GM23338 (cell line): ENCODE measurements around the gene DHX38. TPM values are rescaled to one million over a fixed set of nuclear protein-coding genes. Genes with fewer than 3 reads are reported as not detected.

ENCODE experiments used
- ATAC-seq: fragments of 200-7000 bp; cut with Tn5 transposase; 3 replicates; pipeline ENCODE4 v1.9.1; 2020
- DNase-seq: peaks from one replicate; pipeline ENCODE4 v3.0.0-alpha.2; 2015; ENCODE audit warnings: low spot score
- H2AFZ ChIP-seq: fragments of 200-600 bp; sonication (generic); 2 replicates; pipeline ENCODE4 v1.8.0; 2016; ENCODE audit warnings: antibody characterized with exemption, mild to moderate bottlenecking, moderate library complexity
- H3F3A ChIP-seq: fragments of 200-600 bp; sonication (generic); replicated peaks from 2 replicates; pipeline ENCODE4 v1.8.0; 2017; ENCODE audit warnings: antibody characterized with exemption, mixed run types, low read depth
- H3K27ac ChIP-seq: fragments of 200-600 bp; sonication (generic); 2 replicates; pipeline ENCODE4 v1.6.1; 2016; ENCODE audit warnings: low read depth
- H3K27me3 ChIP-seq: fragments of 200-600 bp; sonication (generic); 2 replicates; pipeline ENCODE4 v1.8.0; 2016; ENCODE audit warnings: mild to moderate bottlenecking, mixed run types, moderate library complexity; ENCODE audit not compliant: insufficient read depth
- H3K36me3 ChIP-seq: fragments of 200-600 bp; sonication (generic); 2 replicates; pipeline ENCODE4 v1.8.0; 2016; ENCODE audit warnings: mild to moderate bottlenecking; ENCODE audit not compliant: insufficient read depth
- H3K4me1 ChIP-seq: fragments of 200-600 bp; sonication (generic); 2 replicates; pipeline ENCODE4 v1.8.0; 2016; ENCODE audit warnings: mild to moderate bottlenecking, moderate library complexity; ENCODE audit not compliant: insufficient read depth
- H3K4me2 ChIP-seq: fragments of 200-600 bp; sonication (generic); 2 replicates; pipeline ENCODE4 v1.7.1; 2017; ENCODE audit warnings: mixed run types
- H3K4me3 ChIP-seq: fragments of 200-600 bp; sonication (generic); 2 replicates; pipeline ENCODE4 v1.6.1; 2016; ENCODE audit warnings: mixed run types
- H3K79me2 ChIP-seq: fragments of 200-600 bp; sonication (generic); replicated peaks from 2 replicates; pipeline ENCODE4 v1.8.0; 2017; ENCODE audit warnings: mild to moderate bottlenecking; ENCODE audit not compliant: insufficient read depth
- H3K9me2 ChIP-seq: fragments of 200-600 bp; sonication (generic); 2 replicates; pipeline ENCODE4 v1.8.0; 2017; ENCODE audit not compliant: insufficient read depth
- H4K20me1 ChIP-seq: fragments of 200-600 bp; sonication (generic); replicated peaks from 2 replicates; pipeline ENCODE4 v1.8.0; 2017; ENCODE audit warnings: mild to moderate bottlenecking; ENCODE audit not compliant: insufficient read depth
- H3K27ac Mint-ChIP-seq: 2 replicates; pipeline ENCODE4 v1.8.0; 2020; ENCODE audit warnings: inconsistent platforms, mild to moderate bottlenecking, moderate library complexity, mixed read lengths
- H3K27me3 Mint-ChIP-seq: 3 replicates; pipeline ENCODE4 v1.8.0; 2022; ENCODE audit warnings: low read depth, mild to moderate bottlenecking, moderate library complexity, mixed read lengths, inconsistent platforms; ENCODE audit not compliant: insufficient read depth, poor library complexity
- H3K36me3 Mint-ChIP-seq: 3 replicates; pipeline ENCODE4 v1.8.0; 2021; ENCODE audit warnings: low read depth, mild to moderate bottlenecking, inconsistent platforms, moderate library complexity, mixed read lengths
- H3K4me1 Mint-ChIP-seq: 3 replicates; pipeline ENCODE4 v1.8.0; 2020; ENCODE audit warnings: mild to moderate bottlenecking, inconsistent platforms, mixed read lengths
- H3K4me3 Mint-ChIP-seq: 3 replicates; pipeline ENCODE4 v1.8.0; 2021; ENCODE audit warnings: moderate library complexity, mild to moderate bottlenecking, inconsistent platforms, mixed read lengths
- H3K9me3 Mint-ChIP-seq: 3 replicates; pipeline ENCODE4 v1.8.0; 2020; ENCODE audit warnings: moderate library complexity, mild to moderate bottlenecking, inconsistent platforms, mixed read lengths
- CREB1 ChIP-seq: fragments of 250-450 bp; sonication (Bioruptor Pico); IDR thresholded peaks from 2 replicates; pipeline ENCODE4 v1.5.0; 2020; ENCODE audit warnings: low read depth, mild to moderate bottlenecking, moderate library complexity
- EZH2 ChIP-seq: fragments of 200-600 bp; sonication (generic); IDR thresholded peaks from one replicate; pipeline ENCODE4 v1.8.0; 2017; ENCODE audit warnings: antibody characterized with exemption, mild to moderate bottlenecking, low read depth; ENCODE audit not compliant: unreplicated experiment
- EZH2phosphoT487 ChIP-seq: fragments of 200-600 bp; sonication (generic); IDR thresholded peaks from one replicate; pipeline ENCODE4 v1.8.1; 2018; ENCODE audit warnings: antibody characterized with exemption; ENCODE audit not compliant: unreplicated experiment
- POLR2AphosphoS5 ChIP-seq: IDR thresholded peaks from 2 replicates; pipeline ENCODE4 v1.6.1; 2016; ENCODE audit warnings: antibody characterized with exemption, low read depth
- STAT1 ChIP-seq: IDR thresholded peaks from one replicate; pipeline ENCODE4 v1.6.1; 2016; ENCODE audit warnings: antibody characterized with exemption; ENCODE audit not compliant: unreplicated experiment
- ZNF114 ChIP-seq: fragments of 250-450 bp; sonication (Bioruptor Pico); IDR thresholded peaks from 2 replicates; pipeline ENCODE4 v1.5.0; 2020; ENCODE audit warnings: mild to moderate bottlenecking, moderate library complexity
- polyA plus RNA-seq: library from polyadenylated mRNA; unstranded; fragments of >200 nt; fragmentation: Nextera tagmentation; extraction: Ambion mirVana; gene quantifications from 2 replicates; pipeline ENCODE4 v1.2.1, GENCODE V29; 2016
- total RNA-seq: library from RNA; depleted of rRNA; stranded (reverse); fragments of >200 nt; shearing (Covaris generic); gene quantifications from 2 replicates; pipeline ENCODE4 v1.2.3, GENCODE V29; 2014
- TF ChIP-seq, protein P1 (sequence below), 2 experiments: fragments of 200-600 bp in 1 of 2; sonication (generic) in 1 of 2; conservative IDR thresholded peaks; 2 replicates each; pipeline versions ENCODE4 v1.5.1 to v1.6.1; 2016 to 2017; ENCODE audit warnings: antibody characterized with exemption in 2 of 2, low read depth in 2 of 2, mild to moderate bottlenecking in 2 of 2, moderate library complexity in 1 of 2
- TF ChIP-seq, protein P2 (sequence below): IDR thresholded peaks from 2 replicates; pipeline ENCODE4 v1.6.1; 2016; ENCODE audit warnings: antibody characterized with exemption

The DHX38 gene
- total and polyA plus RNA-seq, 2 experiments from 2014 or later, result 31.4 to 46.4 TPM

DNA sequence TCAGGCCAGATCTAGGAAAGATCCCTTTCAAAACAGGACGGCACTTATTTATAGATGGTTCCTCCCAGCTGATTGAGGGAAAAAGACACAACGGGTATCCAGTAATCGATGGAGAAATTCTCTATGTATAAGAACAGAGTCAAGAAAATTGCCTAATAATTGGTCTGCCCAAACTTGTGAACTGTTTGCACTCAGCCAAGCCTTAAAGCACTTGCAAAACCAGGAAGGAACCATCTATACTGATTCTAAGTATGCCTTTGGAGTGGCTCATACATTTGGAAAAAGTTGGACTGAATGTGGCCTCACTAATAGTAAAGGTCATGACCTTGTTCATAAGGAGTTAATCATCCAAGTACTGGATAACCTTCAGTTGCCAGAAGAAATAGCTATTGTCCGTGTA is 24.7 kb upstream of the DHX38 start:
- Mint-ChIP-seq H3K4me3 (no peak overlapping the region), H3K9me3 (peaks cover 10% of the 10 kb centered on the region), H3K27ac (no peak overlapping the region), H3K4me1 (no peaks in the 10 kb centered on the region; the same call in 2 of the 3 replicates), H3K27me3 (no peaks in the 10 kb centered on the region), H3K36me3 (no peaks in the 10 kb centered on the region)
- Histone ChIP-seq H3K4me3 (no peak overlapping the region), H3F3A (no peaks in the 10 kb centered on the region), H2AFZ (no peak overlapping the region), H3K27me3 (no peaks in the 10 kb centered on the region), H4K20me1 (no peaks in the 10 kb centered on the region), H3K9me2 (no peaks in the 10 kb centered on the region), H3K36me3 (no peaks in the 10 kb centered on the region), H3K27ac (no peak overlapping the region), H3K4me2 (no peak overlapping the region), H3K4me1 (no peaks in the 10 kb centered on the region), H3K79me2 (no peaks in the 10 kb centered on the region)
- ATAC-seq (no peak), DNase-seq (no peak)
- TF ChIP-seq EZH2phosphoT487, result no peak
- TF ChIP-seq CREB1, result no peak

DNA sequence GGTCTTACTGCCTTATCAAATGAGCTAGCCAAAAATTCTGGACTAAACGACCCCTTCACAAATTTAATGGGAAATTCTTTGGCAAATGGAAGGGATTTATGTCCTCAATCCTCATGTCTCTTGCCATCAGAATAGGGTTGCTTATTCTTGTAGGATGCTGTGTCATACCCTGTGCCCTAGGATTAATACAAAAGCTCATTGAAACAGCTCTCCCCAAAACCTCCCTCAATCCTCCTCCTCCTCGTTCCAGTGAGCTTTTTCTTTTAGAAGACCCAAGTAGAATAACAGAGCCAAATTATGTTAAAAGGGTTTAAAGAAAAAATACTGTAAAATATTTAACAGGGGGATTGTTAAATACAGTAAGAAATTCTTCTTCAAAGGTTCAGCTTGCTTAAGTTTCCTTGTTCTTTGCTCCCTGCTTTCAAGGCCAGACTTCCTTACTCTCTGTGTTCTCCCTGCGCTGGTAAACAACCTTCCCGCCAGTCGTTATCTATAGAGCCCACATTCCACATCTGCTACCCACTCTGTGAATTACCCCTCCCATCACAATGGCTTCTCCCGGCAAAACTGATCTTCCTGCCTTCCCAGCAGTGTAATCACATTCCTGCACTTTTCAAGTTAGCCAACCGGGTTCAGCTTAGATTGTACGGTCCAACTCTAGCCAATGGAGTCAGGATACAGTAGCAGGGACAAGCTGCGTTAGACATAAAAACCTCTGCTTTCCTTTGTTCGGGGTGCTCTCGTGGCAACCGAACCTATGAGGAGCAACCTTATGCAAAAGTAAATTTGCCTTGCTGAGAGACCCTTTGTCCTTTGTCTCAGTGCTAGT is 20.9 kb upstream of the DHX38 start:
- Histone ChIP-seq H3K4me1 (no peaks in the 10 kb centered on the region), H3K9me2 (no peaks in the 10 kb centered on the region), H3K27me3 (no peaks in the 10 kb centered on the region), H3K4me3 (no peak overlapping the region), H3K4me2 (no peak overlapping the region), H4K20me1 (no peaks in the 10 kb centered on the region), H3K79me2 (no peaks in the 10 kb centered on the region), H3K27ac (no peak overlapping the region), H2AFZ (no peak overlapping the region), H3F3A (no peaks in the 10 kb centered on the region), H3K36me3 (no peaks in the 10 kb centered on the region)
- DNase-seq (peak; percentile 33), ATAC-seq (peak; percentile 50)
- H3K9me3 Mint-ChIP-seq, result peaks cover 10% of the 10 kb centered on the region; the same call in 1 of the 3 replicates
- no peak overlapping the region for H3K27ac Mint-ChIP-seq
- TF ChIP-seq CREB1, result no peak
- no peak for TF ChIP-seq ZNF114 (CRISPR knock-in tag)
- TF ChIP-seq, protein P1, sequence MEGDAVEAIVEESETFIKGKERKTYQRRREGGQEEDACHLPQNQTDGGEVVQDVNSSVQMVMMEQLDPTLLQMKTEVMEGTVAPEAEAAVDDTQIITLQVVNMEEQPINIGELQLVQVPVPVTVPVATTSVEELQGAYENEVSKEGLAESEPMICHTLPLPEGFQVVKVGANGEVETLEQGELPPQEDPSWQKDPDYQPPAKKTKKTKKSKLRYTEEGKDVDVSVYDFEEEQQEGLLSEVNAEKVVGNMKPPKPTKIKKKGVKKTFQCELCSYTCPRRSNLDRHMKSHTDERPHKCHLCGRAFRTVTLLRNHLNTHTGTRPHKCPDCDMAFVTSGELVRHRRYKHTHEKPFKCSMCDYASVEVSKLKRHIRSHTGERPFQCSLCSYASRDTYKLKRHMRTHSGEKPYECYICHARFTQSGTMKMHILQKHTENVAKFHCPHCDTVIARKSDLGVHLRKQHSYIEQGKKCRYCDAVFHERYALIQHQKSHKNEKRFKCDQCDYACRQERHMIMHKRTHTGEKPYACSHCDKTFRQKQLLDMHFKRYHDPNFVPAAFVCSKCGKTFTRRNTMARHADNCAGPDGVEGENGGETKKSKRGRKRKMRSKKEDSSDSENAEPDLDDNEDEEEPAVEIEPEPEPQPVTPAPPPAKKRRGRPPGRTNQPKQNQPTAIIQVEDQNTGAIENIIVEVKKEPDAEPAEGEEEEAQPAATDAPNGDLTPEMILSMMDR (conservative IDR thresholded peaks at IDR 0.05; ENCODE audit: low read depth in 2 of 2), result no peak
- no peak overlapping the region for H3K4me3 Mint-ChIP-seq
- H3K36me3 Mint-ChIP-seq, result no peaks in the 10 kb centered on the region
- H3K27me3 Mint-ChIP-seq, result no peaks in the 10 kb centered on the region
- H3K4me1 Mint-ChIP-seq, result no peaks in the 10 kb centered on the region; the same call in 1 of the 3 replicates

DNA sequence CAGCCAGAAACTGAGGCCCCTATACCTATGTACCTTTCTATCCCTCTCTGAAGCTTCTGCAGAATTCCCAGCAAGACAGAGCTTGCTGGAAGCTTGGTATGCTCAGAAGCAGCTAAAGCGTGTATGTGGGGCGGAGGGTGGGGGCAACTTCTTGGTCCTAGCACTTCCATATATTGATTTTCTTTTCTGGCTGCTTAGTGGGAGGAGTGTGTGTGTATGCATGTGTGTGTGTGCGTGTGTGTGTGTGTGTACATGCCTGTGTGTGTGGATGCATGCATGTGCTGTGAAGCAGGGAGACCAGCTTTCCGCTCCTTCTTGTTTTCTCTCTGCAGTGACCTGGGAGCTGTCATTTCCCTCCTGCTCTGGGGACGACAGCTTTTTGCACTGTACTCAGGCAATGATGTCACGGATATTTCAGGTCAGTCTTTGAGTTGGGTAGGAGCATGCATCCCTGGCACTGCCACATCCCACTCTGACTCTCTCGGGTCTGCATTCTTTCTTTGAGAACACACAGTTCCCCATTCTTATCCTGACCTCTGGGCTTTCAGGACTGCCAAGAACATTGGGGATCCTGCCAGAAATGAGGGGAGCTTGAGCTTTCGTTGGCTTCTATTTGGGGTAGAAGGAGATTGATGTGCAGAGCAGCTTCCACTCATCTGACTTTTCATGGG is 20.0 kb upstream of the DHX38 start:
- no peak overlapping the region for H3K4me2 ChIP-seq
- Mint-ChIP-seq H3K27ac (no peak overlapping the region), H3K4me1 (peaks cover 4% of the 10 kb centered on the region), H3K9me3 (peaks cover 10% of the 10 kb centered on the region; the same call in 1 of the 3 replicates), H3K4me3 (no peak overlapping the region), H3K27me3 (no peaks in the 10 kb centered on the region), H3K36me3 (no peaks in the 10 kb centered on the region)
- H3K9me2 ChIP-seq, result no peaks in the 10 kb centered on the region
- H4K20me1 ChIP-seq, result no peaks in the 10 kb centered on the region
- no peaks in the 10 kb centered on the region for H3F3A ChIP-seq
- no peak for ATAC-seq
- no peak overlapping the region for H3K27ac ChIP-seq
- no peak overlapping the region for H3K4me3 ChIP-seq
- no peaks in the 10 kb centered on the region for H3K27me3 ChIP-seq
- H2AFZ ChIP-seq, result no peak overlapping the region
- H3K36me3 ChIP-seq, result no peaks in the 10 kb centered on the region
- H3K79me2 ChIP-seq, result no peaks in the 10 kb centered on the region
- DNase-seq, result no peak
- no peaks in the 10 kb centered on the region for H3K4me1 ChIP-seq
- TF ChIP-seq EZH2phosphoT487, result no peak
- TF ChIP-seq, protein P2, sequence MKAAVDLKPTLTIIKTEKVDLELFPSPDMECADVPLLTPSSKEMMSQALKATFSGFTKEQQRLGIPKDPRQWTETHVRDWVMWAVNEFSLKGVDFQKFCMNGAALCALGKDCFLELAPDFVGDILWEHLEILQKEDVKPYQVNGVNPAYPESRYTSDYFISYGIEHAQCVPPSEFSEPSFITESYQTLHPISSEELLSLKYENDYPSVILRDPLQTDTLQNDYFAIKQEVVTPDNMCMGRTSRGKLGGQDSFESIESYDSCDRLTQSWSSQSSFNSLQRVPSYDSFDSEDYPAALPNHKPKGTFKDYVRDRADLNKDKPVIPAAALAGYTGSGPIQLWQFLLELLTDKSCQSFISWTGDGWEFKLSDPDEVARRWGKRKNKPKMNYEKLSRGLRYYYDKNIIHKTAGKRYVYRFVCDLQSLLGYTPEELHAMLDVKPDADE, result no peak
- no peak for TF ChIP-seq POLR2AphosphoS5
- TF ChIP-seq CREB1, result no peak
- TF ChIP-seq EZH2, result no peak
- no peak for TF ChIP-seq STAT1
